COLO668 (cell line): ENCODE data around the gene AVPI1.
"Not testable (repeated sequence)": the region's sequence is repeated elsewhere in the genome, so short reads cannot be mapped to it uniquely, and the experiment has no call there.

Experiments
- DNase-seq: peaks from one replicate; lab custom pipeline; 2025; ENCODE audit not compliant: unreplicated experiment; lab: John Stamatoyannopoulos, UW

Gene AVPI1

DNA sequence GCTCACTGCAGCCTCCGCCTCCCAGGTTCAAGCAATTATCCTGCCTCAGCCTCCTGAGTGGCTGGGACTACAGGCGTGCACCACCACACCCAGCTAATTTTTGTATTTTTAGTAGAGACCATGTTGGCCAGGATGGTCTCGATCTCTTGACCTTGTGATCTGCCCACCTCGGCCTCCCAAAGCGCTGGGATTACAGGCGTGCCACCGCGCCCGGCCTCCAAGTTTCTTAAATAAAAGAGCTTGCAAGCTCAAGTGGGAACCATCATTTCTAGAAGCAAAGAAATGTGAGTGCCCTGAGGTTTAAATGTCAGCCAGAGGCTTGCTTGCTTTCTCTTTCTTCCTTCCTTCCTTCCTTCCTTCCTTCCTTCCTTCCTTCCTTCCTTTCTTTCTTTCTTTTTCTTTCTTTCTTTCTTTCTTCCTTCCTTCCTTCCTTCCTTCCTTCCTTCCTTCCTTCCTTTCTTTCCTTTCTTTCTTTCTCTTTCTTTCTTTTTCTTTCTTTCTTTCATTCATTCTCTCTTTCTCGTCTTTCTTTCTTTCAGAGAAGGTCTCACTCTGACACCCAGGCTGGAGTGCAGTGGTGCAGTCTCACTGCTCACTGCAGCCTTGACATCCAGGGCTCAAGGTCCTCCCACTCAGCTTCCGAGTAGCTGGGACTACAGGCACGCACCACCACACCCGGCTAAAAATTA lies 44.4 kb downstream of the AVPI1 start:
- not testable (repeated sequence) for DNase-seq

DNA sequence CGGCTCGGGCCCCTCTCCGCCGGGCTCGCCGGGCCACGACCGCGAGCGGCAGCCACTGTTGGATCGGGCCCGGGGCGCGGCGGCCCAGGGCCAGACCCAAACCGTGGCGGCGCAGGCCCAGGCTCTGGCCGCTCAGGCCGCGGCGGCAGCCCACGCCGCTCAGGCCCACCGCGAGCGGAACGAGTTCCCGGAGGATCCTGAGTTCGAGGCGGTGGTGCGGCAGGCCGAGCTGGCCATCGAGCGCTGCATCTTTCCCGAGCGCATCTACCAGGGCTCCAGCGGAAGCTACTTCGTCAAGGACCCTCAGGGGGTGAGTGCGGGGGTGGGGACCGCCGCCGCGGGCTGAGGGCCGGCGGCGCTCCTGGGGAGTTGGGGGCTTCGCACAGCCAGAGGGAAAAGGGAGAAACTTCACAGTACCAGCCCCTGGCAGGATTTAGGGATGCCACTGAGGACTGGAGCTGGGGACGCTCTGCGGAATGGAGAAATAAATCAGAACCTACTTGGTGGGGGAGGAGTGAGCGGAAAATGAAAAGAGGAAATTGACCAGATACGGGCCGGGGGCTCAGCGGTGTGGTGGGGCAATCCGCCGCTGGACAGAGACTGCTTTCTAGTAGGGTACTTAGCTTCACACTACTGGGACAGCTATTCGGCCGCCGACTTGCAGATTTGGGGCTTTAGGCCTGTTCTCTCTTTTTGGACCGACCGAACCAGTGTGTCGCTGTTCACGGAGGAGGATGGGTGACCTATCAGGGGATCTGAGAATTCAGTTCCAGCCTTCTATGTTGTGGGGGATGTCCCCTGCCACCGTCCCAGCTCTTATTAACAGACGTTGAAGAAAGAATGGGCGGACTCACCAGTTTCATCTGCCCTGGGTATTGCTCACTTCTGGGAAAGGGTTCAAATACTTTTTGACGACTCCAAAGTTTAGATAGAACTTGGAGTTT lies 45.9 kb downstream of the AVPI1 start:
- no peak for DNase-seq

DNA sequence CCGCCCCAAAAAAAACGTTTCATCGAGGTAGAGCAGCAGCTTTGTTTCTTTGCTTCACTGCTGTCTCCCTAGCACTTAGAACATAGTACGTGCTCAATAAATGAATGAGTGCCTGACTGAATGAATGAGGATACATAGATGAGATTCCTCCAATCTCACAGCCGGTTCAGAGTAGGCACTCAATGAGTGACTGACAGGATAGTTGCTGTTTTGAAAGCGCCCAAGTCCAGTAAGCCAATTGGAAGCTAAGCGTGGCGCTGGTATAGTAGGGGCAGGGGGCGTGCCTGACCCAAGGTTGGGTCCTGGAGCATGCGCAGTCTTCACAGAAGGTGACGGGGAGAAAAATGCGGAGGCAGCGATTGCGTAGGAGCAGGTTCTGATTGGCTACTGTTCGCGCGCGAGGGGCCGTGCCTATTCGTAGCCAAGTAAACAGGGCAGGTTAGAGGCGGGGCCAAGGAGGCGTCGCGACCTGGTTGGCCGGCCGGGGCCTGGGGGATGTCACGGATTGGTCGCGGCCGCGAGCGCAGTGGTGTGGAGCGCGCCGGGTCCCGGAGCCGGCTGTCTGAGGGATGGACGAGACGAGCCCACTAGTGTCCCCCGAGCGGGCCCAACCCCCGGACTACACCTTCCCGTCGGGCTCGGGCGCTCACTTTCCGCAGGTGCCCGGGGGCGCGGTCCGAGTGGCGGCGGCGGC lies 46.7 kb downstream of the AVPI1 start, which contains the start of gene PI4K2A:
TSS of gene PI4K2A (plus strand) at position 498 of the 694 bp plus-strand sequence. CDS start at position 570, 72 bp downstream.
- peak; percentile 96 for DNase-seq

DNA sequence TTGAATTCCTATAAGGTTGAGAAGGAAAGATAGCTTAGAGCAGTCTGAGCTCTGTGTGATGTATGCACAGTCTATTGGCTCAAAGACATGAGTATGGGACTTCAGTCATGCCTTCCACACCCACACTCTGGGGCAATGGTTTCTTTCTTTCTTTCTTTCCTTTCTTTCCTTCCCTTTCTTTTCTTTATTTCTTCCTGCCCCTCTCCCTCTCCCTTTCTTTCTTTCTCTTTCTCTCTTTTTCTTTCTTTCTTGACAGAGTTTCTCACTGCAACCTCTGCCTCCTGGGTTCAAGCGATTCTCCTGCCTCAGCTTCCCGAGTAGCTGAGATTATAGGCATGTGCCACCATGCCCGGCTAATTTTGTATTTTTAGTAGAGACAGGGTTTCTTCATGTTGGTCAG lies 48.0 kb downstream of the AVPI1 start:
- DNase-seq: not testable (repeated sequence)

DNA sequence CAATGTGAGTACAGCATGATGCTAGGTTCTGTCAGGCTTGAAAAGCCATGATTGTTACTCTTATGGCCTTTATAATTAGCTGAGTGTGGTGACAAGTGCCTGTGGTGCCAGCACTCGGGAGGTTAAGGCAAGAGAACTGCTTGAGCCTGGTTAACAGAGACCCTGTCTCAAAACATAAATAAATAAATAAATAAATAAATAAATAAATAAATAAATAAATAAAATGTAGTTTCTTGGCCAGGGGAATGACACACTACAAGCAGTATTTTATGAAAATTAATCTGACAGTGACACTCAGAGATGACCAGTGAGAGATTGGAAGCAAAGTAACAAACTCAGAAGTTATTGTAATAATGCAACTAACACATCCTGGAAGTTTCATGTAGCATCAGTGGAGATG lies 51.5 kb downstream of the AVPI1 start:
- no peak for DNase-seq

DNA sequence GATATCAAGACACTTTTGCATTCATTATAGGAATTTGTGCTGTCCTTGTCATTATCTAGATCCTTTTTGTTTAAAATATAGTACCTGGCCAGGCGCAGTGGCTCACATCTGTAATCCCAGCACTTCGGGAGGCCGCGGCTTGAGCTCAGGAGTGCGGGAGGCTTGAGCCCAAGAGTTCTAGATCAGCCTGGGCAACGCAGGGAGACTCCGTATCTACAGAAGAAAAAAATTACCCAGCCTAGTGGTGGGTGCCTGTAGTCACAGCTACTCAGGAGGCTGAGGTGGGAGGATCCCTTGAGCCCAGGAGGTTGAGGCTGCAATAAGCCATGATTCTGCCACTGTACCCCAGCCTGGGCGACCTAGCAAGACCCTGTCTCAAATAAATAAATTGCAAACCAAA lies 53.1 kb downstream of the AVPI1 start:
- DNase-seq: no peak

DNA sequence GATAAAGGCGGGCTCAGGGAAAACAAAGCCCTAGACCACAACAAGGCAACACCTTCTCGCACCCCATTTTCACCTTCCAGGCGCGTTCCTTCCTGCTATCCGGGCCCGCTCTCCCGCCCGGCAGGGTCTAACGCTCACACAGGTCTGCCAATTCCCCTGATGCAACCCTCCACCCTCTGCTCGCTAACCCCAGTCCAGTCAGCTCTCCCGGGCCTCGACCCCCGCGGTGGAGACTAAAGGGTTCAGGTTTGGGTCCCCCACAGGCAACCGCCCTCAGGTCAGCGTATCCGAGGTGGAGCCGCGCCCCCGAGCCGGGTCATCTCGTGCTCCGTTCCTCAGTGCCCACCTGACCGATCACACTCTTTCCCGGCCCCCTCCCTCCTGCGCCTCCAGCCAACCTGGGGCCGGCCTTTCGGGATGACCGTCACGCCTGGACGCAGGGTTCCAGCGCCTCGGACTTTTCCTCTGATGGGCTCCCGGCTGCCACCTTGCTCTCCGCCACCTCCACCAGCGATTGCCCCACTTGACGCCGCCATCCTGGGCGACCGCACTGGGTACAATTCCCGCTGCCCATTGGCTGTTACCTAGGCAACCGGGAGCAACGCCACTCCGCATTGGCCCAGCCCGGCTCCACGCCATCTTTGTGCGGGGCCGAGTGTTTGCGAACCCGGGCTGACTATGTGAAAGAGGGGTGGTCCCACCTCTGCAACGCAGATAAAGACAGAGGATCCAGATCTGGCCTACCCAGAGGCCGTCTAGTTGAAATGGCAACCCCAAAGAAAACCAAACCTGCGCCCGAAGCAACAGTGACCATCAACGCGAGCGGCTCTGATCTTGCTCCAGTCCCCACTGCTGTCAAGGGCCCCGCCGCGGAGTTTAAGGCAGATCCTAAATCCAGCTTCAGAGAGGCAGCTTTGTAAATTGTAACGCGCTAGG lies 53.8 kb downstream of the AVPI1 start, which contains the start of gene MORN4:
TSS of gene MORN4 (minus strand) at position 552 of the 936 bp plus-strand sequence. CDS start 13,847 bp downstream, outside the sequence.
- DNase-seq: peak; percentile 88

DNA sequence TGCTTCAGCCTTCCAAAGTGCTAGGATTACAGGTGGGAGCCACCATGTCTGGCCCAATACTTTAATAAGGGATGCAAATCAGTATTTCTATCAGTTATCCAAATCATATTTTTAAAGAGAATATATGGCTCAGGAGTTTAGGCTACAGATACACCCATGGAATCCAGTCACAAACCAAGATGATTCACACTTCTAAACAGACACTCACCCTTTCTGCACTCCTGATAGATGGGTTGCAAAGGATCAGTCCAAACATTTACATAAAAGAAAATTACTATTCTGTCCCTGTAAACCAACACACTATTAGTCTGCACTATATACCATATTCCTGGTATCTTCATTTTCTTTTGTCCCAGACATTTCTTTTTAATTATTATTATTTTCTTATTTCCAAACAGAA lies 55.9 kb downstream of the AVPI1 start:
- DNase-seq: no peak

DNA sequence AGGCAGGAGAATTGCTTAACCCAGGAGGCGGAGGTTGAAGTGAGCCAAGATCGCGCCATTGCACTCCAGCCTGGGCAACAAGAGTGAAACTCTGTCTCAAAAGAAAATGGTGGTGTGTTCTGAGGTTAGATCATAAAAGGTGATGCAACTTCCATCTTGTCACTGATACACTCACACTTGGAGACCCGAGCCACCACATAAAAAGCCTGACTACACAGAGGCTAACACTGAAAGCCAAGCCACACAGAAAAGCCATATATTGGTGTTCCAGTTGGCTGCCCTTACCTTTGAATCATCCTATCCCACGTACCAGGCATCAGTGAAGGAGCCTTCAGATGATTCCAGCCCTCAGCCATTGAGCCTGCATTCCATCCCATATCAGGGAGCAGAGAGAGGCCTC lies 57.8 kb downstream of the AVPI1 start:
- no peak for DNase-seq

DNA sequence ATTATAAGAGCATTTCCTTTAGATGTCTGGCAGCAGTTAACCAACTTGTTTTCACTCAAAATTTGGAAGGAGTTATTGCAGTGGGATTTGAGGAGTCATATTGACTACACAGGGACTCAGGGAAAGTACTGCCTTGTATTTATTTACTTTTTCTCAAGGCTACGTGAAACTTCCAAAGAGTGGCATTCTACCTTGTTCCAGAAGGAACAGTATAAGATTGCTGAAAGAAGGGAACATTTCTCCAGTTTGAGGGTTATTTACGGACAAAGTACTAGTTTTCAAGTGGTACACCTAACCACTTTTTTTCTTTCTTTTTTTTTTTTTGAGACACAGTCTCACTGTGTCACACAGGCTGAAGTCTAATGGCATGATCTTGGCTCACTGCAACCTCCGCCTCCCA lies 58.8 kb downstream of the AVPI1 start:
- no peak for DNase-seq

DNA sequence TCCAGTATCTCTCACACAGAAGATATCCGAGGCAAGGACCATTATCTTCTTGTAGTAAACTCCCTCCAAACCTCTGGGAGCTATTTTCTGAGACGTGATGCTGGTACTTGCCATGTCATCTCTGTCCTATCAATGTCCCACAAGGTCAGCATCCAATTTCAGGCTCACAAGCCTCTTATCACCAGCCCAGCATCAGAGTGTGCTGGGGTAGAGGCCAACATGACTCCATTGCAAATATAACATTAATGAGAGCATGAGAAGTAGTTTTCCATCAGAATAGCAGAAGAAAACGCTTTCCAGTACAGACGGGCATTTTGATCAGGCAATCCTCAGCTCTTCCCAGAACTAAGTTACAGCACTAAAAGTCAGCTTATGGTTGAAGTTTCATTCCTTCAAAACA lies 59.3 kb downstream of the AVPI1 start:
- DNase-seq: no peak
